HG03064 (cell line): ENCODE results near the gene DPPA5.
"Not testable (repeated sequence)": the region's sequence is repeated elsewhere in the genome, so short reads cannot be mapped to it uniquely, and the experiment has no call there.

Experiments
- ATAC-seq: cut with Tn5 transposase; IDR thresholded peaks from one replicate; pipeline ENCODE4 v1.9.1; 2021; ENCODE audit warnings: low read depth; ENCODE audit not compliant: unreplicated experiment

Gene DPPA5

GRCh38 chr6:73364549-73364948 is 10.5 kb upstream of the DPPA5 start:
- ATAC-seq = no peak

GRCh38 chr6:73364121-73364520 is 10.0 kb upstream of the DPPA5 start:
- no peak for ATAC-seq

GRCh38 chr6:73363537-73363875 is 9.4 kb upstream of the DPPA5 start:
- no peak for ATAC-seq

DNA sequence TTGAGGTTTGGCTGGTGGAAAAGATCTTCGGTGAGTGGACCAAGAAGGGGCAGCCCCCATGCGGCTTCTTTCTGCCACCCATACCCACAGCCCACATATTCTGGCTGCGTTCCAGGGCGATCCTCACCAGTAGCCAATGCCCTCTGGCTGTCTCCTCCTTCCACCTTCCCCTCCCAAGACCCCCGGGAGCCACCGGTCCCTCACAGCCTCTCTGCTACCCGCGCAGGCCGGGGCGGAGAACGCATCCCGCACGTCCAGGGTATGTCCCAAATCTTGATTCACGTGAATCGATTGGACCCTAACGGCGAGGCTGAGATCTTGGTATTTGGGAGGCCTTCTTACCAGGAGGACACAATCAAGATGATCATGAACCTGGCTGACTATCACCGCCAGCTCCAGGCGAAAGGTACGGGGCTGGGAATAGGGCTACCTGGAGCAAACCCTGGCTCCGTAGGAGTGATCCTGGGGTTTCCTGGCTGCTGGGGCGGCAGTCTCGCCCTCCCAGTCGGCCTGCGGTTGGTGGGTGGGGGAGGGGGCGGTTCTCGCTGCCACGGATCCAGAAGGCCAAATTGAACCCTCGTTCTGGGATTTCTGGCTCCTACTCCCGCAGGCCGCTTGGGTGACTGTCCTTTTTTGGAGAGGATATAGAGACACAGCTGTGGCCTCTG is 8.9 kb upstream of the DPPA5 start:
- no peak for ATAC-seq

GRCh38 chr6:73362358-73362757 is 8.3 kb upstream of the DPPA5 start, which contains the start of gene KHDC3L:
TSS of gene KHDC3L (plus strand) at chr6:73362658. CDS start at chr6:73362730, 72 bp downstream.
- ATAC-seq = no peak

- no peak for ATAC-seq
Measured at GRCh38 chr6:73349311-73349710, 4.8 kb downstream of the DPPA5 start.

GRCh38 chr6:73348550-73349204 is 5.4 kb downstream of the DPPA5 start:
- ATAC-seq = no peak

GRCh38 chr6:73343164-73343563 is 10.9 kb downstream of the DPPA5 start:
- ATAC-seq = no peak

DNA sequence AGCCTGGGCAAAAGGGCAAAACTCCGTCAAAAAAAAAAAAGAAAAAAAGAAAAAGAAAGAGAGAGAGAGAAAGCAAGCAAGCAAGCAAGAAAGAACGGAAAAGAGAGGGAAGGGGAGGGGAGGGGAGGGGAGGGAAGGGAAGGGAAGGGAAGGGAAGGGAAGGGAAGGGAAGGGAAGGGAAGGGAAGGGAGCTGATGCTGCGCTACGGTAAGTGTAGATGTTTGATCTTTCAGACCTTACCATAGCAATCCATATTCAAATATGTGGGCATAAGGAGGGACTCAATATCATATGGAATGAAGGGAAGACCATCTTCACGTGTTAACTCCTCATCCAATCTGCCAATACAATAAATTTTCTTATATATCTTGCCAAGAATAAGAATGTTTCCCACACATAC is 11.9 kb downstream of the DPPA5 start:
- no peak for ATAC-seq

DNA sequence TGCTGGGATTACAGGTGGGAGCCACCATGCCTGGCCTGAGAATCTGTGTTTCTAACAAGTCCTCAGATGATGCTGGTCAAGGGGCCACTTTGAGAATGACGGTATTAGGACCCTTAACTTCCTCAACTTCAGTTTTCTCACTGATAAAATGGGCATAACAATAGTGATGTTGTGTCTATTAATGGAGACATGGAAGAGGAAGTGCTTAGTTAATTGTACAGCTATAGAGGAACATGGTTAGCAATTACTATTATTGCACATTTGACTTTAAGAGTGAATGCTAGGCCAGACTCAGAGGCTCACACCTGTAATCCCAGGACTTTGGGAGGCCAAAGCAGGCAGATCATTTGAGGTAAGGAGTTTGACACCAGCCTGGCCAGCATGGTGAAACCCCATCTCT is 12.7 kb downstream of the DPPA5 start:
- ATAC-seq = no peak

GRCh38 chr6:73340048-73340447 is 14.0 kb downstream of the DPPA5 start:
- ATAC-seq = no peak

GRCh38 chr6:73339340-73339739 is 14.7 kb downstream of the DPPA5 start:
- no peak for ATAC-seq

- ATAC-seq = no peak
Measured at GRCh38 chr6:73329201-73329600, 24.9 kb downstream of the DPPA5 start.

- no peak for ATAC-seq
Measured at GRCh38 chr6:73328790-73329189, 25.3 kb downstream of the DPPA5 start.

GRCh38 chr6:73325656-73326055 is 28.4 kb downstream of the DPPA5 start:
- no peak for ATAC-seq

DNA sequence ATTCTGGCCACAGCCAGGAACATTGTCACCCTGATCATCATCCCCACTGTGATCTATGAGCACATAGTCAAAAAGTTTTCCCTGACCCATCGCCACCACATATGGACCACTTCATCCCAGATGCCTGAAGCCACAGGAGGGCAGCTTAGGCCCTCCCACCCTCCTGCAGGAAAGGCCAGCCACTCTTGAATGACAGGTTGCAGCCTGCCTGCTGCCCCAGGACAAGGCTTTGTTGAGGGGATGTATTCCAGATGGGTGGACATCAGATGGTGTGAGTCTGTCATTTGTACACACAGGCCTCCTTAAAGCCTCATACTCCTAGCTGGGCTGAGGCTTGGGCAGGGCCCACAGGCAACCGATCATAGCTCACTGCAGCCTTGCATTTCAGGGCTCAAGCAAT is 30.8 kb downstream of the DPPA5 start:
- no peak for ATAC-seq

- ATAC-seq = no peak
Measured at GRCh38 chr6:73314577-73315492, 39.2 kb downstream of the DPPA5 start.

DNA sequence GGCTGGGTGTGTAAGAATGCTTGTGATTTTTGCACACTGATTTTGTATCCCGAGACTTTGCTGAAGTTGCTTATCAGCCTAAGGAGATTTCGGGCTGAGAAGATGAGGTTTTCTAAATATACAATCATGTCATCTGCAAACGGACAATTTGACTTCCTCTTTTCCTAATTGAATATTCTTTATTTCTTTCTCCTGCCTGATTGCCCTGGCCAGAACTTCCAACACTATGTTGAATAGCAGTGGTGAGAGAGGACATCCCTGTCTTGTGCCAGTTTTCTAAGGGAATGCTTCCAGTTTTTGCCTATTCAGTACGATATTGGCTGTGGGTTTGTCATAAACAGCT is 43.6 kb downstream of the DPPA5 start:
- ATAC-seq = not testable (repeated sequence)

DNA sequence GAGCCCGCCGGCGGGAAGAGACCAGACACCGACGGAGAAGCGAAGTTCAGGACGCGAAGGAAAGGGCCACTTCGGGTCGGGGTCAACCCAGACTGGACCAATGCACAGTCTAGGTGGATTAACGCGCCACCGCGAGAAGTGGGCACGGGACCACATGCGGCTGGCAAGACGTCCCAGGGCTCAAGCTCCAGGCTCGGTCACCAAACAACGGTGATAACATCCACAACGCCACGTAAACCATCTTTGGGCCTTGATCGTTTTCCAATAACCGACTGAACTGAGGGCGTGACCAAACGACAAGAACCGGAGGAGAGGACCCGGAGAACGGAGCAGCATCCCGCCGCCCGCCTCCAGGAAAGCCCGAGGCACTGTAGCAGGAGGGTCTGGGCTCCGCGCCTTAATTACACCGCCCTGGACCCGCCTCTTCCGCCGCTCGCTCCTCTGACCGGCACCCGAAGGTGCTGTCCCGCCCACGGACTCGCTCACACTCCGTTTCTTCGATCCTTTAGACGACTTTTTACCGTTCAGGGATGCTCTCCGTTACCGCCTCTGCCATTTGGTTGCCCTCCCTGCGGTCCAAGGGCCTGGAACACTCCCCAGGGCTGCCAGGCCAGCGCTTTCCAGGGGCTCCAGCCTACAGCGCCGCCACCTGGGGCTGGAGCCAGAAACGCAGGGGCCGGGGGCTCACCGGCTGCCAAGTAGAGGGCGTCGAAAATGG is 44.1 kb downstream of the DPPA5 start:
- peak; percentile 97 for ATAC-seq

DNA sequence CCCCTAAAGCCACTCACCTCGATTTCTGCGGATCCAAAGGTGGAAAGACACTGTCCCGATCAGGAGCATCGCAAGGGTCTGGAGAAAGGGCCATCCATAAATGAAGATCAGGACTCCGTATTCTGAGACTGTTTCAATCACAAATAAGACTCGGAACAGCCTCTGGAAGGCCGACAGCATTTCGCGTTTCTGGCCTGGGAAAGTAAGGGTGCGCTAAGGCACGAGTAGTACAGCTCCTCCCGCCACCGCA is 44.6 kb downstream of the DPPA5 start:
- ATAC-seq = no peak
